ENCODE measurements around the gene SLC31A1. TPM values are rescaled to one million over a fixed set of nuclear protein-coding genes. Genes with fewer than 3 reads are reported as not detected.

Gene SLC31A1
- 17.1 and 17.5 TPM in 2 replicates for total RNA-seq

DNA sequence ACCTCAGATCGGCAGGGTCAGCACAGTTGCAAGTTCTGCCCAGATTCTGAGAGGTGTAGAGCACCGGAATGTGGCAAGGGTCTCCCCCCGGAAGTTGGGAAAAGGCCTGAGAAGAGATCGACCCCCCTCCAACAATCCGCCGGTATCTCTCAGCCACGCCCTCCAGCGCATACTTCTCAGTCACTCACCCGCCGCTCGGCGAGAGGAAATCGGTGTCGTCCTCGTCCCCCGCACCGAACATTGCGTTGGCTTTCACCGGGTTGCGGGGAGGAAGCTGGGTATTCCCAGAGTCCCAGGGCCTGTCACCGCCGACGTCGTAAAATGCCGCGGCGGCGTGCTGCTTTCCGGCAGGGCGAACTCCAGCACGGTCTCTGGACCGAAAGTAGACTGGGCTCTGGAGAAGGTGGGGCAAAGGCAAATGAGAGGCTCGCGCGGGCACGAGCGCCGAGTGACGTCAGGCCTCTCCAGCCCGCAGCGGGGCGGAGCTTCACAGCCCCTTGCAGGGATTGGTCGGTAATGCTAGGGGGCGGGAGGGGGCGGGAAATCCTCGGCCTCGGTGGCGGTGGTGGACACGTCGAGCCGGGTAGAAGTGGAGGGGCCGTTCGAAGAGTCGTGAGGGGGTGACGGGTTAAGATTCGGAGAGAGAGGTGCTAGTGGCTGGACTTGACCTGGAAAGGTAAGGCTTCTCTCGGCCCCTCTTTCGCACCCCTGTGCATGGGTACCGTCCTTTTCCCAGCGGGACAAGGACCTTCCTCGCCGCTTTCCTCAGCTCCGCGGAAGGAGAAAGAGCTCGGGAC lies at the start of gene SLC31A1, which contains the start of gene FKBP15:
SLC31A1 (plus strand) TSS at position 542 of the 797 bp plus-strand sequence. CDS start 34,605 bp downstream, outside the sequence.
FKBP15 (minus strand) TSS at position 275 of the 797 bp plus-strand sequence; CDS start at position 241, 34 bp downstream.
- peak; percentile 93 for DNase-seq (ENCODE audit: low read depth, low spot score)

DNA sequence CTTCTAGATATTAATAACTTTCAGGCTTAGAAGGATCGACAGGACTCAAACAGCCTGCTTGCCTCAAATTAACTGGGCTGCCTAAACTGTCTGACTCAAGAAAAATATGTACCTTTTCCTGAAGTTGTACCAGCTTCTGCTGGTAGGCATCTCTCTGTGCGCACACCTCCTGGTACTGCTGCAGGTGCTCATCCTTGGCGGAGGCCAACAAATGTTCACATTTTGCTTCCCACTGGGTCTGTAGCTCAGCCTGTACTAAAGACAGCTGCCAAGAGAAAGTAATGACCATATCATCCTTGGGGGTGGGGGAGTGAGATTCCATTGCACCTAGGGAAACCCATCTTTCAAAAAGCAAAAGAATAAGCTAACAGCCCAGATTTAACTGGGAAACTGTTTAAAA lies 48.0 kb upstream of the SLC31A1 start:
- DNase-seq (ENCODE audit: low read depth, low spot score) = no peak

DNA sequence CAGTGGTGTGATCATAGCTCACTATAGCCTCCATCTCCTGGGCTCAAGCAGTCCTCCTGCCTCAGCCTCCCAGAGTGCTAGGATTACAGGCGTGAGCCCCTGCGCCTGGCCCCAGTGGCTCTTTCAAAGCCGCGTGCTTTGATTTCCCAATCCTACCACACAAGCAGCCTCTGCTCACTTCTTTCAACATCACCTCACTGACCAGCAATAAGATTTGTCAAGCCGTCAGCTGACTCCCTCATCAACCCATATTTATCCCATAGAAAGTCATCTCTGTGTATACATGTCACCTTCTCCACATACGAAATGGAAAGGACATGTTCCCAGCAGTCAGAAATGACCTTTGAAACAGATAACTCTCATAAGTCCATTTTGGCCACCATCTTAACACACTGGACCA lies 44.5 kb upstream of the SLC31A1 start:
- no peak for DNase-seq (ENCODE audit: low read depth, low spot score)

DNA sequence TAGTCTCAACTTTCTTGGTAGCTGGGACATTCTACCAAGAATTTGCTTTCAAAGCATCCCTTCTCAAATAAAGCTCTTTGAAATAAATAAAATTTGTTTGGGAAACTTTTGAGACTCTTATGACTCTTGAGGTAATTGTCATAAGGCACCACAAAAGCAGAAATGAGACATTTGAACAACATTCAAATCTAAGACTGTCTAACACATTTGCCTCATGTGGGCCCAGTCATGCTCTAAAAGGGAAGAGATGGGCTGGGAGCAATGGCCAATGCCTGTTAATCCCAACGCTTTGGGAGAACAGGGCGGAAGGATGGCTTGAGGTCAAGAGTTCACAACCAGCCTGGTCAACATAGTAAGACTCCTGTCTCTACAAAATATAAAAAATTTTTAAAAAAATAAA lies 44.1 kb upstream of the SLC31A1 start:
- DNase-seq (ENCODE audit: low read depth, low spot score) = no peak

DNA sequence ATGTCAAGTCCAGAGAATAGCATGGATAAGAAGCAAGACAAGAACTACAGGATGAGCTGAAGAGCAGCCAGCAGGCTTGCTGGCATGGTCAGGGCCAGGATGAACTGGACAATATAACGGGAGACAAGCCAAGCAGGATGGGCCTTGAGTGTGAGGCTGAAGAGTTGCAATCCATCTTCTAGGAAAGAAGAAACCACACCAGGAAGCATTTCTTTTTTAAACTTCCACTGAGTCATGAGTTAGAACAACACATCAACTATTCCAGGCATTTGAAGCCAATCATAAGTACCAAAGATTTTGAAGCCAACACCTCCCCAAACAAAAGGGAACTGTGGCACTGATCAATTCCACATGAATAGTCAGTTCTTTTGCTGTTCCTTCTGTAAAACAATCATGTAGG lies 43.3 kb upstream of the SLC31A1 start:
- DNase-seq (ENCODE audit: low read depth, low spot score) = no peak

DNA sequence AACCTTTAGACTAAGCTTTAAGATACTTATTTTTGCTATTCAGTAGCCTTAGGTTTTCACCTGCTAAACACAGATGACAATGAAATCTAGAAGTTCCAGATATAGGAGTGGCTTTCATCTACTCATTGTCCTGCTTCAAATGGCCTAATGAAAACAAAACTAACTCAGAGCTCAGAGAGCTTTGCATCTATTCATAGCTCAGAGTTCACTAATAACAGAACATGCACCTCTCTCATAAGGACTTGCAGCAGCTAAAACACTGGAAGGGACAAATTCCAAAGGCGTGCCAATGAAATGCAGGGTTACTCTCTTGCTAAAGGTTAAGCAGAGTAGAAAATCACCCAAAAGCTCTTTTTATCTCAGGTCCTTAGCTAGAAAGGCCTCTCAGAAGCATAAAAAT lies 41.5 kb upstream of the SLC31A1 start:
- no peak for DNase-seq (ENCODE audit: low read depth, low spot score)

DNA sequence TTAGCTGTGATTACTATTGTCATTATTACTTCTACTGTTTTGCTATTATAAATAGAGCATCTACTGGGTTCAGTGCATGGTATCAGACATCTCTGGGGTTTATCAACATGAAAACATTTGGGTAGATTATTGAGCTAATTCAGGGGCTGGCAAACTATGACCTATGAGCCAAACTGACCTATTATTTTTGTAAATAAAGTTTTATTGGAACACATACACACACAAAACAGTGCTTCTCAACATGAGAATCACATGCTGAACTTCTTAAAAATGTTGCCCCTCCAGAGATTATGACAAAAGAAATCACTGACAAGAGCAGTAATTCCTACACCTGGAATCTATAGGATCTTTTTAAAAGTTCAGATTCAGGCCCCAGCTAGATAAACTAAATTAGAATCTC lies 40.2 kb upstream of the SLC31A1 start:
- no peak for DNase-seq (ENCODE audit: low read depth, low spot score)

DNA sequence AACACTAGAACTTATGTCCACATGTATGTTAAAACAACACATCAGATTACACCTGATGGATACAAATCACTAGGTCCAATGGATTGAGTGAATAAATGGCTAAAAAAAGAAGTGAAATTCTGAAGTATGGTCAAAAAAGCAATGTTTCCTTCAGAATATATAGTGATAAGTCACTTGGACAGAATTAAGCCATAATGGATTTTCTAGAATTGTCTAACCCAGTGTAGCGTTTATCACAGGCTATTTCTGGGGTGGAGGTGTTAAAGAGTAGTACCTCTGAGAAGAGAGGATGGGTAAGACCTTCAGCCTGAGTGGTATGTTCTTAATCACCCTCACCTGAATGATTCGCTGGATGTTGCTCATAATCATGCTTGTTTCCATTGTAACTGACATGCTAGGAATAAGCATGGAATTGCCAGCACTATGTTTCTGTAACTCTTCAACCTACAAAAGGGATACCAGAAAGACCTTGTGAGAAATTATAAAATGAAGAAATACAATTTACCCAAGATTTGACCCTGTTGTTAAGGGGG lies 37.3 kb upstream of the SLC31A1 start:
- DNase-seq (ENCODE audit: low read depth, low spot score) = no peak

DNA sequence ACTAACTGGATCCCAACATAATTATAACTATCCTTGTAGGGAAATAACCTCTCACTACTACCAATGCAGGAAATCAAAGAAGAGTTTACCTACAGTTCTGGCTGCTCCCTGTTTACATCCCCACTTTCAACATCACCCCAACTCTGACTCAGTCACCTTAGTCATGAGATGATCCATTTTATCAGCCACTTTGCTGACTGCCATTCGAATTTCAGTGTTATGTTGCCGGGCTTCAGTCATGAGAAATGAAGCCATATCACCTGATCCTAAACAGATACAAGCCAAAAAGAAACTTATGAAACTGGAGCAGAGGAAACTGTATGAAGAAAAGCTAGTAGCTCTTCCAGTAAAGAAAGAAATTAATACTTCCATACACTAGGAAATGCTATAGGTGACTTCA lies 36.8 kb upstream of the SLC31A1 start:
- no peak for DNase-seq (ENCODE audit: low read depth, low spot score)

DNA sequence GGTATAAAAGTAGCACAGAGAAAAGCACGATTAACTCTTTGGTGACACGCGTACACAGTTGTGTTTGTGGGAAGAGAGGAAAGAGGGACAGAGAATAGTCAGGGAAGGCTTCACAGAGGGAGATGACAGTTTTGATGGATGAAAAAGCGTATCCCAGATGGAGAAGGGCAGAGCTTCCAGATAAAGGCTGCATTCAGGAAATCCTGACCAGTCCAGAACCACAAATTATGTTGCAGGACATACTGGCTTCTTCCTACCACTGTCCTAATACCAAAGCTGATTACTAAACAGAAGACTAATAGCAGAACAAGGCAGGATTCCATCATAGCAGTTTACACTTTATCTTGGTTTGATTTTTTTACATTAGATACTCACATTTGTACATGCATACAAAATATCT lies 36.1 kb upstream of the SLC31A1 start:
- DNase-seq (ENCODE audit: low read depth, low spot score) = no peak

DNA sequence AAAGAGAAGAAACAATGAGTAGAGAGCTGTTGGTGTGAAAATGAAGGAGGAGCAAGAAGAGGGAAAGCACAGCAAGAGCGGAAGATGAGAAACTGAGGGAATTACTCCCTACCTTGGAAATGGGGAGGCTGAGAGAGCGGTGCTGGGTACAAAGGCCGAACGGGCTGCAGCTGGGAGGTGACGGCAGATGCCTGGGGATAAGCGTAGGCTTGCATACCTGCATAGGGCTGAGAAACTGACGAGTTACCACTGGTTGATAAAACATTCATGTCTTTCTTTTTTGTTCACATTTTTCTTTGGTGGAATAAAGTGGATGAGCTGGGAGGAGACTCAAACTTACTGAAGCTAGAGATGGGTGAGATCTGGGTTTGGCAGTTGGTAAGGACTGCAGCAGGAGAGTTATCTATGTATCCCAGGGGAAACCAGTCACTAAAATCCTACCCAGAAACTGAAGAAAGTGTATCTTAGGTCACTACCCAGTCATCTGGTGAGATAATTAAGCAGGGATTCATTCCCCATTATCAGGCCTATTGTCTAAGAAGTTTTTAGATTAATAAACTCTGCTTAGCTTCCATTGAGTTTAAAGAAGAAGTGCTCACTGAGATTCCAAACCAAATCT lies 35.1 kb upstream of the SLC31A1 start:
- no peak for DNase-seq (ENCODE audit: low read depth, low spot score)

DNA sequence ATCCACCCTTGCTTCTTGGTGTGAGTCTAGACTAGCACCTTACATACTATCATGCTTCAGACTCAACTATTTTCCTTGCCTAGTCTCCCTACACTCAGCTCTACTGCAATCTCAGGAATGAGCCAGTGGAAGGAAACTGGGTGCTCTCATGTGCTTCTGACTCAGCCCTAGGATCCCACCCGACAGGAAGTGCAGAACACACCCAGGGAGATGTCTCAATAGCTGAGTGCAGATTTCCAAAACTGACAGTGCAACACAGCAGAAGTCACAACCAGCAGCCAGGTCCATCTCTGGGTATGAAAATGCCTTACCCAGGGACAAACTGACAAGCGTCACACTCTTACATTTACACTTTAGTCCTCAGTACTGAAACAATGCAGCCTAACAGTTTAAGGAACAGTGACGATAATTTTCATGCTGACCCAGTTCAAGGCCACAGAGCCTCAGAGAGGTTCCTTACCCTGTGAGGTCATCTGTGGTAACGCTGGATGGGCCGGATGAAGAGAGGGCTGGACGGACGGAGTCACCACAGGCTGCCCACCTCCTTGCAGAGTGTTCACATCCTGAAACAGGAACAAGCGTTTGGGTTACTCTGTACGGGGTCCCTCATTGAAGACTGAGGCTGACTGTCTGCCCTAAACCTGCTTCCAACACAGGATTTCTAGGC lies 33.3 kb upstream of the SLC31A1 start:
- peak; percentile 20 for DNase-seq (ENCODE audit: low read depth, low spot score)

DNA sequence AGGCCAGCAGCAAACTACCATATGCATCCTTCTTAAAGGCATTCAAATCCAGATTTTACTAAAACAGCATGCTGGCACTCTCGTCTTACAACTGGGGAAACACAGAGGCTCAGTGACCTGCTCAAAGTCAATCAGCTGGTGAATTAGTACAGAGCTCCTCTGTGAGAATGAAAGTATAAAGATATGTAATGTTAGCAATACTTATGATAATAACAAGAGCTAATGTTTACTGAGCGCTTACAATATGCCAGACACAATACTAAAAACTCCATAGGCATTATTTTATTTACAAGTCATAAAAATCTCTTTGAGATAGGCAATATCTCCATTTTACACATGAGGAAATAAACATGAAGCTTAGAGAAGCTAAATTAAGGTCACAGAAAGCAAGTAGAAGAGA lies 28.9 kb upstream of the SLC31A1 start:
- DNase-seq (ENCODE audit: low read depth, low spot score) = no peak

DNA sequence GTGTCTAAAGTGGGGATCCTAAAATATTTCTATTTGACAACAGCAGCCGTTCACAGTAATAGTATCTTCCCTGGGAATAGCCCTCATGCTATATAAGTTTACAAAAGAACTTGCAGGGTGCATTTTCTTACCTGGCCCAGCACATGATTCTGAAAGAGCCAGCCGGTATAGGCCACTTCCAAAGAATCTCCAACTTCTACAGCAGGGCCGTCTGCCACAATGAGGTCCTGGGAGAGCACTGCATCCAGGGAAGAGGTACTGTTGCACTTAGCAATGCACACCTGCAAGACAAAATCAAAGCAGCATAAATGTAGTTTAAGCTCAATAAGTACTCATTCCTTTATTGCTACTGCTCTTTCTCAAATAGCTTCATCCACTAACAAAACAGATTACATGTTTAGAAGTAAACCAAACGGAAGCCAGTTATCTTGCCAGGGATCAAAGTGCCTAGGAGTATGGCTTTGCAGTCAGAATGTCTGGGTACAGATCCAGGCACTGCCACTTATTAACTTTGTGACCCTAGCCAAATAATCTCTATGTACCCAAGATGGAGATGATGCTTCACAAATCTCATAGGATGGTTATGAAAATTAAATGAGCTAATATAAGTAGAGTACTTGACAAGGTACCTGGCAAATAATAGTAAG lies 21.5 kb upstream of the SLC31A1 start:
- DNase-seq (ENCODE audit: low read depth, low spot score) = no peak

DNA sequence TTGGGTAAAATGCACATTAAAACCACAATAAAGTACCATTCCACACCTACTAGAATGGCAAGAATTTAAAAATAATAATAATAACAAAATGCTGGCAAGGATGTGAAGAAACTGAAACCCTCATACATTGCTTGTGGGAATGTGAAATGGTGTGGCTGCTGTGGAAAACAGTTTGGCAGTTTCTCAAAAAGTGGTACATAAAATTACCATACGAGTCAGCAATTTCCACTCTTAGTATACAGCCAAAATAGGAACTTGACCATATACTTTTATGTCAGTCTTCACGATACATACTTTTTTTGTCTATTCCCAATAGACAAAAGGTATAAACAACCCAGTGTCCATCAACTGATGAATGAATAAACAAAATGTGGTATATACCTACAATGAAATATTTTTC lies 15.9 kb upstream of the SLC31A1 start:
- no peak for DNase-seq (ENCODE audit: low read depth, low spot score)

DNA sequence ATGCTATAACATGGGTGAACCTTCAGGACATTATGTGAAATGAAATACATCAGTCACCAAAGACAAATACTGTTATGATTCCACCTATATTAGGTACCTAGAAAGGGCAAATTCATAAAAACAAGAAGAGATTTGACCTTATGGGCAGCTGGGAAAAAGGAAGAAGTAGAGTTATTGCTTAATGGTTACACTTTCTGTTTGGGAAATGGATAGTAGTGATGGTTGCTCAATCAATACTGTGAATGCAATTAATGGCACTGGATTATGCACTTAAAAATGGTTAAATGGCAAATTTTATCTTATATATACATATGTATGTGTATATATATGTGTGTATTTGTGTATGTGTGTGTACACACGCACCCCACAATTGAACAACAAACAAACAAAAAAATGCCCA lies 15.5 kb upstream of the SLC31A1 start:
- DNase-seq (ENCODE audit: low read depth, low spot score) = no peak

DNA sequence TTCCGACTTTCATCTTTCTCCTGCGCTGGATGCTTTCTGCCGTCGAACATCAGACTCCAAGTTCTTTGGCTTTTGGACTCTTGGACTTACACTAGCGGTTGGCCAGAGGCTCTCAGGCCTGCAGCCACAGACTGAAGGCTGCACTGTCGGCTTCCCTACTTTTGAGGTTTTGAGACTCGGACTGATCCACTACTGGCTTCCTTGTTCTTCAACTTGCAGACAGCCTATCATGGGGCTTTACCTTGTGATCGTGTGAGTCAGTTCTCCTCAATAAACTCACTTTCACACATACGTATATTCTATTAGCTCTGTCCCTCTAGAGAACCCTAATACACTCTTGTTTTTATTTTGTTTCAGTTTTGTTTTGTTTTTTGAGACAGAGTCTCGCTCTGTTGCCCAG lies 10.5 kb upstream of the SLC31A1 start:
- DNase-seq (ENCODE audit: low read depth, low spot score) = no peak

DNA sequence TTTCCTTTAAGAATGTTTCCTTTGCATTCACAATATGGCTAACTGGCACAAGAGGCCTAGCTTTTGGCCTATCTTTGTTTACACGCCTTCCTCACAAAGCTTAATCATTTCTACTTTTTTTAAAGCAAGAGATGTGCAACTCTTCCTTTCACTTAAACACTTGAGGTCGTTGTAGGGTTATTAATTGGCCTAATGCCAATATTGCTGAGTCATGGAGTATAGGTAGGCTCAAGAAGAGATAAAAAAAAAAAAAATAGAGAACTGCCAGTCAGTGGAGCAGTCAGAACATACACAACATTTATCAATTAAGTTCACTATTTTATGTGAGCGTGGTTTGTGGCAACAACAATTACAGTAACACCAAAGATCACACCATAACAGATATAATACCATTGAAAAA lies 6.2 kb upstream of the SLC31A1 start:
- DNase-seq (ENCODE audit: low read depth, low spot score) = peak; percentile 20

DNA sequence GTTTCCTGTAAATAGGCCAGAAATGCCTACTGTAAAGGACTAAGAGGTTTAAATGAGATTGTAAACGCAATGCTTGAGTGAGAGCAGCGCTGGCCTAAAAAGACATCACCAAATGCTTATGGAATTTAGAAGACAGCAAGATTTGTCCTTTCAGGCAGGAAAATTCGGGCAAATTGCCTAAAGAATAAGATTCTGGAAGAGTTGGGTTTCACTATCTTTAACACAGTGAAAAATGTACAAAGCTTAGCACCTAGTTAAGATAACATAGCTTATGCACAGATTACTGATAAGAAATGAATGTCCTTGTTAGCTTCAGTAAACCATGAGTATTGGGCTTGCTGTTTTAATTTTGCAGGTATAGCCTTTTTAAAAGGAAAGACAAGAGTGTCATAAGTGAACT lies 4.9 kb upstream of the SLC31A1 start:
- no peak for DNase-seq (ENCODE audit: low read depth, low spot score)

DNA sequence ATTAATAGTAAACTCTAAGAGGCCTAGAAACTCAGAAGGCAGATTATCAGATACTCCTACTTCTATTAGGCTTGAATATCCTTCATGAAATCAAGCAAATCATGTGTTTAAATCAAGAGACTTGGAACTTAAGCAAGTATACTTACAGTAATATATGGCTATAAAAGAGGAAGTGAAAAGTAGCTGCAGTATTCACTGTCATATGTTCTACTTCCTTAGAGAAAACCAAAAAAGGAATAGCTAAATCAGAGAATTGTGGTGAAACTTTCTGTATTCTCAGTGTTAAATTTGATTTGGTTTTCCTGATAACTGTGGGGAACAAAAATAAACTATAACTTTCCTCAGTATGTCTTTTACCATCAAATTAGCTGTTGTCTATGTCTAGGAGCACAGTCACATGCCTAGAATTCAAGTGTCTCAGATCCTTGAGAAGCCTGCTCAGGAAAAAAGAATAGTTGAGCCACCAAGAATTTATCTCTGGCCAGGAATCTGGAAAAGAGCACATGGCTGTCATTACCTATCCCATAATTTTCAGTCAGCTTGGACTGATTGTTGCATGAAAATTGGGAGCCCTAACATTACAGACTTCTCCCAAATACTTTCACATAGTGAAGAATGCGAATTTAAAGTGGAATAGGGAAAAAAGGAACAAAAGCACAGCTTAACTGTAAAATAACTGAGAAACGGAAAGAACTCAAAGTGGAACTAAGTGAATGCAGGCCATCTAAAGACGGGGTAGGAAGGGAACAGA lies 2.0 kb upstream of the SLC31A1 start:
- DNase-seq (ENCODE audit: low read depth, low spot score) = no peak

DNA sequence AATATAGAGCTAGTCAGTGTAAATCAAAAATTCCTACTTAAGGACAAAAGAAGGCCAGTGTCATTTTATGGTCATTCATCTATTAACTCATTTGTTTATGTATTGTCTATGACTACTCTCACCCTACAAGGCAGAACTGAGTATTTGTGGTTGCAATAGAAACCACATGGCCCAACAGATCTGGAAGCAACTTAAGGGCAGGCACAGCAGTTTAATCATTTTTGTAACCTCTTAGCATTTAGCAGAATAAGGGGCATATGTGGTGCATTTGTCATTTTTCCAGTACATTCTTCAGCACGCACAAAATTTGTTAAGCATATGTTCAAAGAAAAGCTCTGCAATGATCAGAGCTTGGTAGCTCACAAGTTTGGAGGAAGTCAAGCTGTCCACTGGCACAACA lies 1.4 kb upstream of the SLC31A1 start:
- no peak for DNase-seq (ENCODE audit: low read depth, low spot score)

All from pulmonary artery endothelial cell (primary cell).